Cerebellar nuclear complex (tissue), 1 donor: ENCODE data around the gene TAGAP.
A peak's percentile ranks its signal among the peaks of the same experiment; 100 is the strongest.
"Not testable (repeated sequence)": the region's sequence is repeated elsewhere in the genome, so short reads cannot be mapped to it uniquely, and the experiment has no call there.

Experiments
- DNase-seq, 2 experiments: peaks; one replicate each; lab custom pipeline; 2025; lab: John Stamatoyannopoulos, UW

The TAGAP gene

DNA sequence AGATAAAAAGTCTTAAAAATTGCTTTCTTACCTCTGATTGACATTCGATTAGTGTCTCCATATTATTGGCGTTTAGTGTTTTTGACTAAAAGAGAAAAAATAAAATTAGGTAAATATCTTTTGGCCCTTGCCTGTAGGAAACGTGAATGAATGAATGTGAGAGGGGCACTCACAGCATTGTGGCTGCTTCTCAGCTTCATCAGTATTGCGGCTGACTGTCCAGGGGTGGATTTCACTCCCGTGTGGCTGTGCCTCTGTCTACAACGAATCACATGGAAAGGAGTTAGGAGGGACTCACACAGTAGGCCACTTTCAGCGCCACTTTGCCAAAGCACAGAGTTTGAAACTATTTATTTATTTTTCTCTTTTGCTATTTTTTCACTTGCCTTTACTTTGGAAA, 844 bp downstream of the TAGAP start:
- no peak for DNase-seq

DNA sequence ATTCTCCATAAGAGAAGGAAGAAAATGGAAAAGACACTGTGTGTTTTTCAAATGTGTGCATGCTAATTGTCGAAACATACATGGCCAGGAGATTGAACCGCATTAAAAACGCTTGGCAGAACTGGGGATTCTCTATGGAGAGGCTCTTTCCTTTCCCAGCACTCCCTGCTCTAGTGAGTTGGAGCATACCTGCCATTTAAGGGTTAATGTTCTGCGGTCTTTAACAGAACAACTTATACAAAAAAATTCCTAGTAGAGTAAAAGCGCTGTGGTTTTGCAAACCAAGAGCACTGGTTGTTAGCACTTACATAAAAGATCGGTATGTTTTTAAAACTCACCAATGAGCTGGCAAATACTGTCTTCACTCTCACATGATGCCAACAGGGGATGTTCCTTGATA, 1.5 kb downstream of the TAGAP start:
- no peak for DNase-seq

GRCh38 chr6:159042826-159043181, 2.0 kb downstream of the TAGAP start:
- no peak for DNase-seq

GRCh38 chr6:159042003-159042825, 2.6 kb downstream of the TAGAP start:
- peak; percentile 26 to 53 for DNase-seq

GRCh38 chr6:159041181-159041580, 3.6 kb downstream of the TAGAP start:
- no peak for DNase-seq

GRCh38 chr6:159039885-159040258, 4.9 kb downstream of the TAGAP start:
- no peak for DNase-seq

- DNase-seq = no peak
Observed at GRCh38 chr6:159038914-159039884, 5.6 kb downstream of the TAGAP start.

GRCh38 chr6:159038318-159038717, 6.5 kb downstream of the TAGAP start:
- DNase-seq = not testable (repeated sequence)

GRCh38 chr6:159037756-159038290, 7.0 kb downstream of the TAGAP start:
- no peak for DNase-seq

- no peak for DNase-seq
Observed at GRCh38 chr6:159036673-159037072, 8.1 kb downstream of the TAGAP start.

DNA sequence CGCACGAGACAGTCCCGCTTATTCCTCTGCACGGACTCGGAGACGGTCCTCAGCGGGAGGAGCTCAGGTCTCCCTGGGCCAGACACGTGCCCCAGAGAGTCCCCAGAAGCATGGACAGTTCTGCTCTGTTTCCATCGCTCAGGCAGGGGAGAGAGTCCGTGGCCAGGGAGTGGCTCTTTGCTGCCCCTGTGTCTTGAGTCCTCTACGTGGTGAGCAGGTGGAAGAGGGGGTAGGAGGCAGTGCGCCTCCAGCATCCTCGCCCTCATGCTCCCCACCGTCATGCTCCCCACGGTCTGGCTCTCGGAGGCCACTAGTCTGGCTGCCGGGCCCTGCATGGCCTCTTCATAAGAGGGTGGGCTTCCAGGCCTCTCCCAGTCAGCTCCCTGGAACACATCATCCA, 8.9 kb downstream of the TAGAP start:
- no peak for DNase-seq

DNA sequence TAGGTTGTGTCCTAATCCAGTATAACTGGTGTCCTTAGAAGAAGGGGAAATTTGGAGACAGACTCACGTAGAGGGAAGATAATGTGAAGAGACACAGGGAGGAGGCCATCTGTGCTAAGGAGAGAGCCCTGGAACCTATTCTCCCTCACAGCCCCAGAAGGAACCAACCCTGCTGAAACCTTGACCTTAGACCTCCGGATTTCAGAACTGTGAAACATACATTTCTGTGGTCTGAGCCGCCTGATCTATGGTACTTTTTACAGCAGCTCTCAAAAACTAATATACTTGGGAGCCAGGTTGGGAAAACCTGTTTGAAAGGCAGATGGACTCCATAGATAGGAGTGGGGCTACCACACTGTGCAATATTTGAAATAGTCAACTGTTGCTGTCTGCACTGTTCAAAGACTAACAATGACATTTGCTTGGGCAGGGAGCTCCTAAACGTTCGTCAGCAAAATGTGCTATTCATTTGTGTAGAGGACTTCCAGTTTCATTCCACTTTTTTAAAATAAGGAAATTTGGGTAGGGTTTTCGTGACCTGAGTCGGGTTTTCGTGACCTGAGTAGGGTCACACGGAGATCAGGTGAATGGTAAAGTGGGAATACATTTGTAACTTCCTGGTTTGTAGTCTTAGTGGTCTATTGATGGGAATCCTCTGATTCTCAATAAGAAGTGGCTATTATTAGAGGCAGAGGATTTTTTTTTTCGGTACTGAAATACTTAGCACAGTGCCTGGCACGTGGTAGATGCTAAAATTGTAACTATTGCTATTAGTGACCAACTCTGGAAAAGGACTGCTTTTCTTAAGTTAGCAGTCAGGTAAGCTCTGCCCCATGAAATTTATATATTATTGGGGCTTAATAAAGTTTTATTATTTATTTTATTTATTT, 11.4 kb downstream of the TAGAP start:
- DNase-seq = no peak

DNA sequence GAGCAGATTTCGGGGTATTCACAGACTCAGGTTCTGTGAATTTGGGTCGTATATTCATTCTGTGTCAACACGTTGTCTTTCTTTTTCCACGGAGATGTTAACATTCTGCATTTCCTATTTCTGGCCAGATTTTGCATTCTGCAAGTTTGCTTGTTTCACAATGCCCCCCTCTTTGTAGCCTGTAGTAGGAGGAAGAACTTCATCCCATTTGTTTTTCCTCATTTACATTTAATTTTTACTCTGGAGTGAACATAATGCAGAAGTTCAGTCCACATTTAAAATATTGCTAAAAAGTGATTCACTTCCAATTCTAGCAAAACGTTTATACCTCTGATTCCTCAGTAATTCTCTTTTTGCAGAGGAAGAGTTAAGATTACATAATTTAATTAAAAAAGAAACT, 12.9 kb downstream of the TAGAP start:
- DNase-seq = no peak

DNA sequence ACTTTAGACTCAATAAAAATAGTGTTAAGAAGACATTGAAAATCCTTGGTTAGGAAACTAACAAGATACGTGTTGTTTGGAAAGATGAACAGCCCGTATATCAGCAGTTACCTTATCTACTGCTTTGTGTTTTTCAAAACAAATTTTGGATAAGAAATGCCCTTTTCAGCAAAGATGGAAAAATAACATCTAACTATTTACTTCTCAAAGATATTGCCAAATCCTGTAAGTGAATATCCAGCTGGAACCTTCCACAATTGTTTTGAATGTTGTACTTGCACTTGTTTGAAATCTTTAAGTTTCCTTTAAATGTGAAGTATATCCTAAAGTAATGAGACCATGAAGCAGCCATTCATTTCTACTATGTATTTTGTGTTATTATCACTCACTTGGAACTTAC, 14.6 kb downstream of the TAGAP start:
- no peak for DNase-seq

DNA sequence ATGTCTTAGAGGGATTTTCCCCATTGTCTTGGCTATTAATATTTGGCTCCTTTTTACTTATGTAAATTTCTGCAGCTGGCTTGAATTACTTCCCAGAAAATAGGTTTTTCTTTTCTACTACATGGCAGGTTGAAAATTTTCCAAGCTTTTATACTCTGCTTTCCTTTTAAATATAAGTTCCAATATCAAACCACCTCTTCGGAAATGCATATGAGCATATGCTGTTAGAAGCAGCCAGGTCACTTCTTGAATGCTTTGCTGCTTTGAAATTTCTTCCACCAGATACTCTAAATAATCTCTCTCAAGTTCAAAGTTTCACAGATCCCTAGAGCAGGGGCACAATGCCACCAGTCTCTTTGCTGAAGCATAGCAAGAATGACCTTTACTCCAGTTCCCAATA, 19.6 kb downstream of the TAGAP start:
- DNase-seq = not testable (repeated sequence)

DNA sequence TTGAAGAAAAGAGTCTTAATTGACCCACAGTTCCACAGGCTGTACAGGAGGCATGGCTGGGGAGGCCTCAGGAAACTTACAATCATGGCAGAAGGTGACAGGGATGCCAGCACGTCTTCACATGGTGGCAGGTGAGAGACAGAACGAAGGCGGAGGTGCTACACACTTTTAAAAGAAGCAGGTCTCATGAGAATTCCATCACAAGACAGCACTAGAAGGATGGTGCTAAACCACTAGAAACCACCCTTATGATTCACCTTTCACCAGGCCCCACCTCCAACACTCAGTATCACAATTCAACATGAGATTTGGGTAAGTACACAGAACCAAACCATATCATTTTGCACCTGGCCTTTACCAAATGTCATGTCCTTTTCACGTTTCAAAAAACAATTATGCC, 20.9 kb downstream of the TAGAP start:
- DNase-seq = no peak

GRCh38 chr6:159020011-159020410, 24.8 kb downstream of the TAGAP start:
- no peak for DNase-seq

DNA sequence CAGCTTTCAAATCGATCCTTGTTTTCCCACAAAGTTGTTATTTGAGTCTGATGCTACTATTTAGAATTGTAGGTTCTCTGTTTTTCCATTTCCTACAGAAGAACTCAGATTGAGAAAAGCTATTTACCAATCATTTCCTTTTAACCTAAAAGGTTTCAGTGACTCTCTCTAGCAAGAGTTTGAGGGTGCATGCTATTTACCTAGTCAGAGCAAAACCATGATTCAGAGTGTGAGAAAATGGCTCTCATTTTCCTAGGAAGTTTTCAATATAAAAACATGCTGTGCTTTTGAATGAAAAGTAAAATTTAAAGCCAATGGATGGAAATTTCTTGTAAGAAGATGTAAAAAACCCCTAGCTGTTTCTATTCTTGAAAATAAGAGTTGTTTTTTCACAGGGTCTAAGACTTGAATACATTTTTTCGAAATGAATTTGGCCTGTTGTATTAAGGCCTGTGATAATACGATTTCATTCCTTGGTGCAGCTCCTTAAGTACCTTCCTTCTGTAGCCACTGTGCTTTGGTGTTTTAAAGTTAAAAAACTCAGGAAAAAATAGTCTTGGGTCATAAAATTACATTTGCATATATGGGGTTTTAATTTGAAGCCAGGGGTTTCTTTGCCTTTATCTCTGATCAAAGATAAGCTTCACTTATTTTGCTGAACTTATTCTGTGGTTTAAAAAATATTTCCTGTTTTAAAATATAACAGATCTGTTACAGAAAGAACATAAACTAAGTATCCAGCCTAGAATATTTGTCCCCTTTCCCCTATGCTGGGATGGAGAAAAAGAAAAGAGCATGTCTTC, 26.8 kb downstream of the TAGAP start:
- no peak for DNase-seq

DNA sequence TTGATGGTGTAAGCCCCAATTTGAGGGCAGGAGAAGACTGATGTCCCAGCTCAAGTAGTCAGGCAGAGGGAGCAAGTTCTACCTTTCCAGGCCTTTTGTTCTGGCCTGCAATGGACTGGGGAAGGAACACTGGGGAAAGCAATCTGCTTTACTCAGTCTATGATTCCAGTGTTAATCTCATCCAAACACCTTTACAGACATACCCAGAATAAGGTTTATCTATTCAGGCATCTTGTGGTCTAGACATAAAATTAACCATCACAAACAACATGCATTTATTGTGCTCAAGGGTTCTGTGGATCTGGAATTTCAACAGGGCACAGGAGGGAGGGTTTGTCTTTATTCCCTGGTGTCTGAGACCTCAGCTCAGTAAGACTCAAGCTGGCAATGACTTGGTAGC, 30.4 kb downstream of the TAGAP start:
- DNase-seq = no peak

DNA sequence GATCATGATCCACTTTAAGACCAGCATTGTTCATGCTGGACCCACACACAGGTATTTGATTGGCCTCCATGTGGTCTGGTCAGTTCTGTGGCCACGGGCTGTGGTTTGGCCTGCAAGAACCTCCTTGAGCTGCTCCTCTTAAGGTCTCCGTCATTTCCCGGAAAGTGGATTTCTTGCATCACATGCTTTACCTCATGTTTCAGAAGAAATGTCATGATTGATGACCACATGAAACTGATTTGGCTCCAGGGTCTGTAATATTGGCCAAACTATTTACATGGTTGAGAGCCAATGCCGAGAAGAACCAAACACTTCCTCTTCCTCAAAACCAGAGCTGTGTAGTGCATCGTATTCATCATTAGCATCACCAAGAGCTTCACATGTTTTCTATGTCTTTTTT, 31.6 kb downstream of the TAGAP start:
- DNase-seq = no peak

DNA sequence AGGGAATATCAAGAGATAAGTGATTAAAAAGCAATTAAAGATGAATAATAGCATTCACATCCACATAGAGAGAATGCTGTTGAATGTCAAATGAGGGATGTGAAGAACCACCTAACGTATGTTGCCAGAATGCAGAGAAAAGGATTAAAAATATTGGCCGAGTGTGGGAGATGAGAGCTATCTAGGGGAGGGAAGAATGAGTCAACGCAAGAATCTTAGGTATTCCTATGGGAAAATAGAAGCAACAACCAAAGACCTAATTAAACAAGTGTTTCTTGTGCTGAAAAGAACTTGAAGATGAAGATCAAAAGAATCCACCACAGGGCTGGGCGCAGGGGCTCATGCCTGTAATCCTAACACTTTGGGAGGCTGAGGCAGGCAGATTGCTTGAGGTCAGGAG, 32.6 kb downstream of the TAGAP start:
- no peak for DNase-seq
